OCI-LY1 (cell line): Measurements from ENCODE around the gene ZNF407.
"Not testable (repeated sequence)": the region's sequence is repeated elsewhere in the genome, so short reads cannot be mapped to it uniquely, and the experiment has no call there.

ENCODE experiments used
- H2AFZ ChIP-seq: fragments of 200-600 bp; sonication (generic), shearing (Covaris generic); 2 replicates; pipeline ENCODE4 v1.6.0; 2014; ENCODE audit warnings: antibody characterized with exemption, mild to moderate bottlenecking, low read length
- H3F3A ChIP-seq: fragments of 200-600 bp; sonication (generic), shearing (Covaris generic); 2 replicates; pipeline ENCODE4 v1.6.0; 2014; ENCODE audit warnings: mild to moderate bottlenecking, antibody characterized with exemption, low read length, moderate library complexity; ENCODE audit not compliant: insufficient read depth
- H3K27ac ChIP-seq: fragments of 200-600 bp; sonication (generic); 2 replicates; pipeline ENCODE4 v1.5.1; 2014; ENCODE audit warnings: low read length, mixed run types, mild to moderate bottlenecking, low read depth; ENCODE audit not compliant: poor library complexity, severe bottlenecking
- H3K27me3 ChIP-seq: fragments of 200-600 bp; sonication (generic); 2 replicates; pipeline ENCODE4 v1.6.0; 2014; ENCODE audit warnings: antibody characterized with exemption, mild to moderate bottlenecking, low read length, moderate library complexity; ENCODE audit not compliant: insufficient read depth
- H3K36me3 ChIP-seq: fragments of 200-600 bp; sonication (generic); 2 replicates; pipeline ENCODE4 v1.6.1; 2014; ENCODE audit warnings: mild to moderate bottlenecking, antibody characterized with exemption, low read length, moderate library complexity, mixed read lengths; ENCODE audit not compliant: insufficient read depth
- H3K4me1 ChIP-seq: fragments of 200-600 bp; sonication (generic); 2 replicates; pipeline ENCODE4 v1.5.1; 2014; ENCODE audit warnings: mild to moderate bottlenecking, low read length, moderate library complexity; ENCODE audit not compliant: insufficient read depth, severe bottlenecking
- H3K4me2 ChIP-seq: fragments of 200-600 bp; sonication (generic), shearing (Covaris generic); 2 replicates; pipeline ENCODE4 v1.6.1; 2014; ENCODE audit warnings: low read length
- H3K4me3 ChIP-seq: fragments of 200-600 bp; sonication (generic); 2 replicates; pipeline ENCODE4 v1.5.1; 2014; ENCODE audit warnings: low read length, low read depth, mild to moderate bottlenecking, mixed read lengths; ENCODE audit not compliant: poor library complexity, severe bottlenecking
- H3K79me2 ChIP-seq: fragments of 200-600 bp; shearing (Covaris generic); 2 replicates; pipeline ENCODE4 v1.6.1; 2016; ENCODE audit warnings: mixed run types, low read length, mixed read lengths; ENCODE audit not compliant: insufficient read depth
- H3K9ac ChIP-seq: fragments of 200-600 bp; sonication (generic), shearing (Covaris generic); 2 replicates; pipeline ENCODE4 v1.6.1; 2014; ENCODE audit warnings: mild to moderate bottlenecking, low read length, mixed read lengths
- H3K9me2 ChIP-seq: fragments of 200-600 bp; sonication (generic), shearing (Covaris generic); 2 replicates; pipeline ENCODE4 v1.6.1; 2014; ENCODE audit warnings: low read depth, mild to moderate bottlenecking, low read length, mixed read lengths
- H3K9me3 ChIP-seq: fragments of 200-600 bp; shearing (Covaris generic); 2 replicates; pipeline ENCODE4 v1.6.1; 2014; ENCODE audit warnings: low read length, mixed read lengths
- H4K20me1 ChIP-seq: fragments of 200-600 bp; sonication (generic), shearing (Covaris generic); 2 replicates; pipeline ENCODE4 v1.6.0; 2016; ENCODE audit warnings: mild to moderate bottlenecking, low read length; ENCODE audit not compliant: insufficient read depth
- EZH2 ChIP-seq: fragments of 200-600 bp; sonication (generic), shearing (Covaris generic); IDR thresholded peaks from 2 replicates; pipeline ENCODE4 v1.8.0; 2017; ENCODE audit warnings: borderline replicate concordance, mixed run types, mild to moderate bottlenecking, antibody characterized with exemption, low read length, moderate library complexity, mixed read lengths
- TF ChIP-seq, protein P1 (sequence below): fragments of 200-600 bp; sonication (generic), shearing (Covaris generic); IDR thresholded peaks from 2 replicates; pipeline ENCODE4 v1.5.1; 2017; ENCODE audit warnings: mild to moderate bottlenecking, antibody characterized with exemption, low read length, moderate library complexity, mixed read lengths

ZNF407 gene

DNA sequence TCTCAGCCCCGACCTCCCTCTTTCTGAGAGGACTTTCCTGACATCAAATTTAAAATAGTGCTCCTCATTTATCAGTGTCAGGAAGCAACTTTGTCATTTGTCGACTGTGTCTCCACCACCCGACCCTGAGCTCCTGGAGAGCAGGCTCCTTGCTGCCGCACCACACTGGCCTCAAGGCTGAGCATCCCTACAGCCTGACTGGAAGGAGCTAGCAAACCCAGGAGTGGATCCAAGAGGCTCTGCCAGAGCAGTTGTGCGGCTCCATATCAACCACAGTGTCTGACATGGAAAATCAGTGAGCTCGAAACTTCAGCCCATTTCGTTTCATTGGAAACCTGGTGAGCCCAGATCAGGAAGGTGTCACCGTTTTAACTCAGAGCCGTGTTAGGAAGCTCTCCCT is 486.1 kb downstream of the ZNF407 start:
- Histone ChIP-seq H3K9ac (no peak overlapping the region), H3K36me3 (no peaks in the 10 kb centered on the region), H3K4me3 (no peak overlapping the region), H4K20me1 (no peaks in the 10 kb centered on the region), H3K4me2 (no peak overlapping the region), H3K79me2 (no peaks in the 10 kb centered on the region), H3K4me1 (no peaks in the 10 kb centered on the region), H2AFZ (no peak overlapping the region), H3K27ac (no peak overlapping the region), H3F3A (no peaks in the 10 kb centered on the region), H3K9me2 (no peaks in the 10 kb centered on the region), H3K9me3 (no peaks in the 10 kb centered on the region), H3K27me3 (no peaks in the 10 kb centered on the region)
- TF ChIP-seq EZH2: no peak
- TF ChIP-seq, protein P1, sequence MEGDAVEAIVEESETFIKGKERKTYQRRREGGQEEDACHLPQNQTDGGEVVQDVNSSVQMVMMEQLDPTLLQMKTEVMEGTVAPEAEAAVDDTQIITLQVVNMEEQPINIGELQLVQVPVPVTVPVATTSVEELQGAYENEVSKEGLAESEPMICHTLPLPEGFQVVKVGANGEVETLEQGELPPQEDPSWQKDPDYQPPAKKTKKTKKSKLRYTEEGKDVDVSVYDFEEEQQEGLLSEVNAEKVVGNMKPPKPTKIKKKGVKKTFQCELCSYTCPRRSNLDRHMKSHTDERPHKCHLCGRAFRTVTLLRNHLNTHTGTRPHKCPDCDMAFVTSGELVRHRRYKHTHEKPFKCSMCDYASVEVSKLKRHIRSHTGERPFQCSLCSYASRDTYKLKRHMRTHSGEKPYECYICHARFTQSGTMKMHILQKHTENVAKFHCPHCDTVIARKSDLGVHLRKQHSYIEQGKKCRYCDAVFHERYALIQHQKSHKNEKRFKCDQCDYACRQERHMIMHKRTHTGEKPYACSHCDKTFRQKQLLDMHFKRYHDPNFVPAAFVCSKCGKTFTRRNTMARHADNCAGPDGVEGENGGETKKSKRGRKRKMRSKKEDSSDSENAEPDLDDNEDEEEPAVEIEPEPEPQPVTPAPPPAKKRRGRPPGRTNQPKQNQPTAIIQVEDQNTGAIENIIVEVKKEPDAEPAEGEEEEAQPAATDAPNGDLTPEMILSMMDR: no peak

DNA sequence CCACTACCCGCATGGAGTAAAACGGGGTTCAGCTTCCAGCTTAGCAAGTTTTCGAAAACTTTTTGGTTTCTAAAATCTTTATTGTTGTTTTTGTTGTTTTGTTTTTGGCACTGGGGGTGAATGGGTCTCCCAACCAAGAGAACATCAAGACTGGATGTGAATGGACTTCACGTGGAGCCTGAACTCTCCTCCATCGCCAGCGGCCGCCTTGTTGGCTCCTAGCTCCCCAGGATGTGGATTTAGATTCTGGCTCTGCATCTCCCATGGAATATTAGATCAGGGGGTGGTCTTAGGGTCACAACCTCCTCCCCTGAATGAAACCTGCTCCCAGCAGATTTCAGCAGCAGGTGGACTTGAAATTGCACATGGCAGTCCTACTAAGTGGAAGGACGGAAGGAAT is 488.0 kb downstream of the ZNF407 start:
- H3K4me3 ChIP-seq, H3K27me3 ChIP-seq, H3K36me3 ChIP-seq, H3K79me2 ChIP-seq, H3K9ac ChIP-seq, H2AFZ ChIP-seq, H3K4me2 ChIP-seq, H3K27ac ChIP-seq, H3F3A ChIP-seq, H3K9me3 ChIP-seq, H3K4me1 ChIP-seq, H4K20me1 ChIP-seq, H3K9me2 ChIP-seq: not testable (repeated sequence)

DNA sequence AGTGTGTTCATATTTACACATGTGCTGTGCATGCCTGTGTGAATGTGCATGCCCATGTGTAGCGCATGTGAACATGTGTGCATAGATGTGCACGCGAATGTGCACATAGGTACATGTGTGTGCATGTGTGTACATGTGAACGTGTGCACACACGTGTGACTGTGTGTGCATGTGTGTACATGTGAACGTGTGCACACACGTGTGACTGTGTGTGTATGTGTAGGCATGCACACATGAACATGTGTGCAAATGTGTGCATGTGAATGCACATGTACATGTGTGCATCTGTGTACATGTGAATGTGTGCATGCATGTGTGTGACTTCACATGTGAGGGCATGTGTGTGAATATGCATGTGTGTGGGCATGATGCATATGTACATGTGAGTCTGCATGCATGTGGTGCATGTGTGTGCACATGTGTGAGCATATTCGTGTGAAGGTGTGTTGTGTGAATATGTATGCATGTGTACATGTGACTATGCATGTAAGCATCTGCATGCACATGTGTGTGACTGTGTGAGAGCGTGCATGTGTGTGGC is 488.9 kb downstream of the ZNF407 start:
- H3K27ac ChIP-seq: no peak overlapping the region
- H3K4me1 ChIP-seq: no peaks in the 10 kb centered on the region
- H3F3A ChIP-seq: no peaks in the 10 kb centered on the region
- no peak overlapping the region for H3K9ac ChIP-seq
- H3K4me2 ChIP-seq: no peak overlapping the region
- H3K9me2 ChIP-seq: no peaks in the 10 kb centered on the region
- H4K20me1 ChIP-seq: no peaks in the 10 kb centered on the region
- no peak overlapping the region for H3K4me3 ChIP-seq
- no peaks in the 10 kb centered on the region for H3K9me3 ChIP-seq
- H2AFZ ChIP-seq: no peak overlapping the region
- H3K79me2 ChIP-seq: no peaks in the 10 kb centered on the region
- no peaks in the 10 kb centered on the region for H3K36me3 ChIP-seq
- H3K27me3 ChIP-seq: no peaks in the 10 kb centered on the region
- no peak for TF ChIP-seq EZH2
- TF ChIP-seq, protein P1: no peak
